ENCODE results near the gene NBR1.
"Not testable (repeated sequence)": the region's sequence is repeated elsewhere in the genome, so short reads cannot be mapped to it uniquely, and the experiment has no call there.

DNA sequence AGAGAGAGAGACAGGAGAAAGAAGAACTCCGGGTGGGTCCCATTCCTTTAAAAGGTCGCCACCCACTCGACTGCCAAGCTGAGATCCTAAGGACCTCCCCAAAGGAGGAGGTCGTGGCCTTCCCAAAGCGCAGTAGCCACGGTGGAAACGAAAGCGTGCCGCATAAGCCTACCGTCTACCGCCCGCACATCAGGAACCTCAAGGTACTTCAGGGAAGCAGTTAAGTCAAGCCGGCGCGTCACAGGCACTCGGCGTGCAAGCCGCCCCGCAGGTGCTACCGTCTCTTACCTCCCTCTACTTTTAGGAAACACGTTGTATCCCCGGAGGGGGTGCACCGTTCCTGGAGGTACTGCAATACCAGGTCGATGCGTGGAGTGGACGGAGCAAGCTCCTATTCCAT lies 68.6 kb downstream of the NBR1 start:
- not testable (repeated sequence) for TF ChIP-seq POLR2A (IDR thresholded peaks at IDR 0.05; ENCODE audit: low read length); GATA1 (IDR thresholded peaks at IDR 0.05; ENCODE audit: low read depth, low read length)

Data from erythroblast (primary cell).